ENCODE results near the gene TNFAIP2. TPM values are rescaled to one million over a fixed set of nuclear protein-coding genes. Genes with fewer than 3 reads are reported as not detected.

Gene TNFAIP2, protein sequence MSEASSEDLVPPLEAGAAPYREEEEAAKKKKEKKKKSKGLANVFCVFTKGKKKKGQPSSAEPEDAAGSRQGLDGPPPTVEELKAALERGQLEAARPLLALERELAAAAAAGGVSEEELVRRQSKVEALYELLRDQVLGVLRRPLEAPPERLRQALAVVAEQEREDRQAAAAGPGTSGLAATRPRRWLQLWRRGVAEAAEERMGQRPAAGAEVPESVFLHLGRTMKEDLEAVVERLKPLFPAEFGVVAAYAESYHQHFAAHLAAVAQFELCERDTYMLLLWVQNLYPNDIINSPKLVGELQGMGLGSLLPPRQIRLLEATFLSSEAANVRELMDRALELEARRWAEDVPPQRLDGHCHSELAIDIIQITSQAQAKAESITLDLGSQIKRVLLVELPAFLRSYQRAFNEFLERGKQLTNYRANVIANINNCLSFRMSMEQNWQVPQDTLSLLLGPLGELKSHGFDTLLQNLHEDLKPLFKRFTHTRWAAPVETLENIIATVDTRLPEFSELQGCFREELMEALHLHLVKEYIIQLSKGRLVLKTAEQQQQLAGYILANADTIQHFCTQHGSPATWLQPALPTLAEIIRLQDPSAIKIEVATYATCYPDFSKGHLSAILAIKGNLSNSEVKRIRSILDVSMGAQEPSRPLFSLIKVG
- 5.3 and 14.0 TPM in 2 replicates for total RNA-seq (ENCODE audit: low replicate concordance)

DNA sequence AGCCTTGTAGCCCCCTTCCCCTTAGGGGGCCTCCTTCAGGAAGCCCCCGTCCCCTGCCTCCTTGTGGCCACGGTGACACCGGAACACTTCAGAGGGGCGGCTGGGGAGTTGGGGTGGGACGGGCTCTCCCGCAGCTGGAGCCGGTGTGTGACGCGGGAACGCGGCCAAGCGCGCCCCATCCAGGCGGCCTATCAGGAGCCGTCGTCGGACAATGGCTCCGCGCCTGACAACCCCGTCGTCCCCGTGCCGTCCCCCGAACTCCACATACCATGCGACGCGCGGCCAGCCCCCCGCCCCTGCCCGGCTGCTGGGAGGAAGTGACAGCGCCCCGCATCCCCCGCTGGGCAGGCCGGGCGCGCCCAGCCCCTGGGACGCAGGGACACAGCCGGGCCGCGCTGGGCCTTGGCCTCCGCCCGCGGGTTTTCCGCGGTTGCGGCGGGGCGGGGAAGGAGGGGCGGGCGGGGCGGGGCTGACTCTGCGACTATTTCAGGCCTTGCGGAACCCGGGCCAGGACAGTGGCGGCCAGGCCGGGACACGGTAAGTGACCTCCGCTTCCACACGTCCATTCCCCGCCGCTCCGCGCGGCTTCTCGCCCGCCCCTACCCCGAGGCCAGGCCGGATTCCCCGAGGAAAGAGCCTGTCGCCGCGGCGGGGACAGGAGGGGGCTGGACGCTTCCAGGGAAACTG is at the start of gene TNFAIP2:
TNFAIP2 (plus strand) TSS at position 515 of the 687 bp plus-strand sequence. CDS start 2,997 bp downstream, outside the sequence.
- Histone ChIP-seq H3K9me3 (ENCODE audit: low read depth) (no peaks in the 10 kb centered on the region), H3K9ac (no peak within 1 kb of the TSS), H2AFZ (replicated peaks) (peak within 1 kb of the TSS; percentile 88), H3F3A (ENCODE audit: low read depth) (peaks cover 39% of the 10 kb centered on the region), H4K20me1 (ENCODE audit: low read depth) (peaks cover 14% of the 10 kb centered on the region), H3K36me3 (no peaks in the 10 kb centered on the region), H3K79me2 (ENCODE audit: low read depth) (no peaks in the 10 kb centered on the region), H3K4me2 (peak within 1 kb of the TSS; percentile 90), H3K27me3 (peaks cover 64% of the 10 kb centered on the region), H3K4me3 (peak within 1 kb of the TSS; percentile 48), H3K27ac (no peak within 1 kb of the TSS), H3K4me1 (peaks cover 25% of the 10 kb centered on the region)
- peak; percentile 84 for DNase-seq (ENCODE audit: low spot score)
- no peak within 1 kb of the TSS for H3K27ac Mint-ChIP-seq
- peaks cover 17% of the 10 kb centered on the region for H3K27me3 Mint-ChIP-seq (ENCODE audit: insufficient read depth, low read depth)
- H3K36me3 Mint-ChIP-seq: no peaks in the 10 kb centered on the region
- no peak for TF ChIP-seq EZH2phosphoT487 (IDR thresholded peaks at IDR 0.05)
- TF ChIP-seq, protein P1, sequence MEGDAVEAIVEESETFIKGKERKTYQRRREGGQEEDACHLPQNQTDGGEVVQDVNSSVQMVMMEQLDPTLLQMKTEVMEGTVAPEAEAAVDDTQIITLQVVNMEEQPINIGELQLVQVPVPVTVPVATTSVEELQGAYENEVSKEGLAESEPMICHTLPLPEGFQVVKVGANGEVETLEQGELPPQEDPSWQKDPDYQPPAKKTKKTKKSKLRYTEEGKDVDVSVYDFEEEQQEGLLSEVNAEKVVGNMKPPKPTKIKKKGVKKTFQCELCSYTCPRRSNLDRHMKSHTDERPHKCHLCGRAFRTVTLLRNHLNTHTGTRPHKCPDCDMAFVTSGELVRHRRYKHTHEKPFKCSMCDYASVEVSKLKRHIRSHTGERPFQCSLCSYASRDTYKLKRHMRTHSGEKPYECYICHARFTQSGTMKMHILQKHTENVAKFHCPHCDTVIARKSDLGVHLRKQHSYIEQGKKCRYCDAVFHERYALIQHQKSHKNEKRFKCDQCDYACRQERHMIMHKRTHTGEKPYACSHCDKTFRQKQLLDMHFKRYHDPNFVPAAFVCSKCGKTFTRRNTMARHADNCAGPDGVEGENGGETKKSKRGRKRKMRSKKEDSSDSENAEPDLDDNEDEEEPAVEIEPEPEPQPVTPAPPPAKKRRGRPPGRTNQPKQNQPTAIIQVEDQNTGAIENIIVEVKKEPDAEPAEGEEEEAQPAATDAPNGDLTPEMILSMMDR (IDR thresholded peaks at IDR 0.05): no peak
- no peak for TF ChIP-seq EZH2 (IDR thresholded peaks at IDR 0.05)
- peaks cover 20% of the 10 kb centered on the region for H3K4me1 Mint-ChIP-seq
- H3K9me3 Mint-ChIP-seq: no peaks in the 10 kb centered on the region
- peak within 1 kb of the TSS; percentile 24 for H3K4me3 Mint-ChIP-seq

DNA sequence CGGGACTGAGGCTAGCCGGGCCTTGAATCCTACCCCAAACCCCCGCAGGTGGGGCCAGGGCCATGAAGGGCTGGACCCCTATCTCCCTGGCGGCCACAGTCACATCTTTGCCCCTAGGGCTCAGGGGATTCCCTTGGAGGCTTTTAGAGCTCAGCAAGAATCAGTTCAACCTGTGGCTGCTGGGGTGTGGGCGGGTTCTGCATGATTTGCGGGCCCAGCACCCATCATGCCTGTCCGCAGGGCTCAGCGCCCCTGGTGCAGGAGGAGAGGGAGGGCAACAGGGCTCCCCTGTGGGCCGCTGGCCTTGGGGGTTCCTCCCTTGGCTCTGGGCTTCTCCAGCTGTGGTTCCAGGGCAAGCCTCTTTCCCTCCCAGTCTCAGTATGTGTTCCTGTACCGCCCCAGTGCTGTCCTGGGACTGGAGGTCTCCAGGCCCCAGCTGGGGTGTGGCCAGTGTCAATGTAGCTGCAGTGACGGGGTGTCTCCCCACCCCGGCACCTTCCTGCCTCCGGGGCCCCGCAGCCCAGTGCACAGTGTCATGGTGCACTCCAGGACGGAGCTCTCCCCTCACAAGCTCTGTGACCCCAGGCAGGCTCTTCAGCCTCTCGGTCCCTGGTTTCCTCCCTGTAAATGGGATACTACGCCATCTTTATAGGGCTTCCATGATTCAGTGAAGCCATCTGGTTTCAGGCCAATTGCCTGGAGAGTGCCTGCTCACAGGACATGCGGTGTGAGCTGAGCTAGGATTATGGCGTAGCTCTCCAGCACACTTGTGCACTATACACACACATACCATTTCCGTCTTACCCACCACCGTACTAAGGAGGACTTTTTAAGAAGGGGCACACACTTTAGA is 49.2 kb upstream of the TNFAIP2 start:
- DNase-seq (ENCODE audit: low spot score): no peak
- H3K4me2 ChIP-seq: no peak overlapping the region
- H3K27ac Mint-ChIP-seq: no peak overlapping the region

More for the DNA sequence above, 49.2 kb upstream of the TNFAIP2 start:
- Histone ChIP-seq H3K4me3 (no peak overlapping the region), H3K27ac (no peak overlapping the region), H3K27me3 (peaks cover 29% of the 10 kb centered on the region), H3F3A (ENCODE audit: low read depth) (peaks cover 13% of the 10 kb centered on the region), H3K9me3 (ENCODE audit: low read depth) (no peaks in the 10 kb centered on the region), H4K20me1 (ENCODE audit: low read depth) (no peaks in the 10 kb centered on the region), H3K9ac (no peak overlapping the region), H3K36me3 (no peaks in the 10 kb centered on the region), H3K4me1 (peaks cover 16% of the 10 kb centered on the region), H3K79me2 (ENCODE audit: low read depth) (no peaks in the 10 kb centered on the region), H2AFZ (replicated peaks) (no peak overlapping the region)
- Mint-ChIP-seq H3K27me3 (ENCODE audit: insufficient read depth, low read depth) (no peaks in the 10 kb centered on the region), H3K4me3 (peak overlapping the region; percentile 4), H3K4me1 (peaks cover 4% of the 10 kb centered on the region), H3K9me3 (no peaks in the 10 kb centered on the region), H3K36me3 (no peaks in the 10 kb centered on the region)
- TF ChIP-seq EZH2phosphoT487 (IDR thresholded peaks at IDR 0.05) (no peak), EZH2 (IDR thresholded peaks at IDR 0.05) (no peak)
- TF ChIP-seq, protein P1 (IDR thresholded peaks at IDR 0.05): no peak

All from neural progenitor cell (in vitro differentiated cells).